EH (cell line): ENCODE measurements around the gene LILRB3.
"Not testable (repeated sequence)": the region's sequence is repeated elsewhere in the genome, so short reads cannot be mapped to it uniquely, and the experiment has no call there.

ENCODE experiments used
- DNase-seq: peaks from one replicate; pipeline ENCODE4 v3.0.0-alpha.2; 2015; ENCODE audit warnings: low read depth

The LILRB3 gene

DNA sequence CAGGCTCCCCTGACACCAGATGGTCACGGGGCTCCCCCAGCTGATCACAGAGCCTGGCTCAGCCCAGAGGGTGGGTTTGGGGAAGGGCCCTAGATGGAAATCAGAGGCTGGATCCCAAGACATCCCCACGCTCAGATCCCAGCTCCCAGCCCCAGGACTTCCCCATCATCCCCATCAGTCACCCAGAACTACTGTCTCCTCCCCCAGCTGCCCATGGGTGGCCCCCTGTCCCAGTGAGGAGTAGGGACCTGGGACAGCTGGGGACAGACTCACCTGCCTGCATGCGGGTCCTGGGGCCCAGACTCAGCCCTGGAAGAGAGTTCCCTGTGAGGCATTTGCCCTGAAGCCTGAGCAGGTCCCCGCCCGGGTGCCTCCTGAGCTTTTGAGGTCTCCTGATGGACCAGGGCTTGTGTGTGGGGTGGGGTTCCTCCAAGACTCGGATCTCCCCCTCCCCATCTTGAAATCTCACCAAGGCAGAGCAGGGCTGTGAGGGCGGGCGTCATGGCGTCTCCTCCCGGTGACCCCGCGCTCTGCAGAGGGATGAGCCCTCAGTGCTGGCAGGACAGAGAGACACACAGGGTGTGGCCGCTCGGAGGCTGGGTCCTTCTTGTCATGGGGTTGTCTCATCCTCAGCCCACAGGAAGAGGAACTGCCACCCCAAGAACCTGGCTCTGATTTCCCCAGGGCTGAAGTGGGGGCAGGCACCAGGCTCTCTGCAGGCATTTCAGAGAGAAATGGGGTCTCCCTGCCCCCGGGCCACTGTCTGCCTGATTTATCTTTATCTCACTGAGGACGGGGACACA, at the start of gene LILRB3:
Gene LILRB3, minus strand, starts transcription at position 534 of the 803 bp plus-strand sequence. Its CDS starts 31 bp downstream, at position 503.
- not testable (repeated sequence) for DNase-seq

DNA sequence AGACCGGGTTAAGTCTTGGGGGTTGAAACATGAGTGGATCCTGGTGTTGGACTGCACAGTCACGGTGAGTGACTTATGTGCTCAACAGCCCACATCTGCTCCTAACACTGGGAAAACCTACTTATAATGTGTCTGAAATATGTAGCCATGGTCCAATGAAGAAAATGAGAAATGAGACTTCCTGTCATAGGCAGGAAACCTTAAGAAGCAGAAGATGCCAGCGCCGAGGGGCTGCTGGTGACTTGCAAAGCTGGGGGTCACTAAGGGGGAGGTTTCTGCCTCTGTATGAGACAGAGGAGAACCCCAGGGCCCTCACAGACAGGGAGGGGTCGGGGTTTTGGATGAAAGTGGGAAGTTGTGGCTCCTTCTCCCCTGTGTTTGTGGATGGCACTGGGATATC, 49.4 kb upstream of the LILRB3 start:
- DNase-seq = not testable (repeated sequence)

DNA sequence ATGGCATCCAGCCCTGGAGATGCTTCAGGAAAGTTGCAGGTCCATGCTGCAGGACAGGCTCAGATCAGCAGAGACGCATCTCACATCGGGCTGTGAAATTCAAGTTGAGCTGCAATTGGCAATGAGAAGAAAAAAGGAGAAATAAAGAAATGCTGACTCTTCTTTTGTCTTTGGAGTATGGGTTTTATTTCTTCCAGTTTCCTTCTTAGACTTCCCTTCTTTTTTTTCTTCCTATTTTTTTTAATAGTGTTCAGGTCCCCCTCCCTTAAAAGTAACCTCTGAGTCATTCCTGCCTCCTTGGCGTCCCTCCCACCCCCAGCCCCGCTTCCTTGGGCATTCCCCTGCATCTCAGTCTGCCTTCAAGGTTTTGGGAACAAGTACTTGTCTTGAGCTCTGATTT, 48.8 kb upstream of the LILRB3 start:
- DNase-seq = not testable (repeated sequence)

DNA sequence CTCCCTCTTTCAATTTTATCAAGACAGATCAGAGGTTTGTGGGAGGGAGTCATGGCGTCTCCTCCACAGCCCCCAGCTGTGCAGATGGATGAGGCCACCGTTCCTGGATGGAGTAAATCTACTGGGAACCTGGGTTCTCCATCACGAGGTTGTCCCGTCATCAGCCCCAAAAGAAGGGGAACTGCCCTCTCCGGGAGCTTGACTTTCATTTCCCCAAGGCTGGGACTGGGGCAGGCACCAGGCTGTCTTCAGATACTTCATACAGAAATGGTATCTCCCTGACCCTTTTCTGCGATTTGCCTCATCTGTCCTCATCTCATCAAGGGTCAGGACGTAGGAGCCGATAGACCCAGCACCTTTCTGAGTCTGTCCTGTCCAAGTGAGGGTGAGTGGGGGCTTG, 48.3 kb upstream of the LILRB3 start:
- no peak for DNase-seq

DNA sequence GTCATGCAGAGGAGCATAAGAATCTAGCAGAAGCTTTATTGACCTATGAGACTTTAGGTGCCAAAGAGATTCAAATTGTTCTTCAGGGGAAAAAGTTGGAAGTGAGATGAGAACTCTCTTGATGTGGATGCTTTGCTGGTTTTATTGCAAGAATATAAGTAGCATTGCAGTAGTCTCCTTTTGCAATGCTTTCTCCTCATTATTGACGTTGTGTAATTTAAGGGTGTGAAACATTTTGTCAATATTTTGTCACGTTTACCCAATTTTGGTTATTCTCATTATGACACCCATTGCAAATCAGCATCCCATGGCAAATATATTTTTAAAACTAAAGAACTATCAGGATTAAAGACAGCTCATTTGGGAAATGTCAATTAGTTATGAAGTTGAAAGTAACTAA, 46.1 kb upstream of the LILRB3 start:
- no peak for DNase-seq

DNA sequence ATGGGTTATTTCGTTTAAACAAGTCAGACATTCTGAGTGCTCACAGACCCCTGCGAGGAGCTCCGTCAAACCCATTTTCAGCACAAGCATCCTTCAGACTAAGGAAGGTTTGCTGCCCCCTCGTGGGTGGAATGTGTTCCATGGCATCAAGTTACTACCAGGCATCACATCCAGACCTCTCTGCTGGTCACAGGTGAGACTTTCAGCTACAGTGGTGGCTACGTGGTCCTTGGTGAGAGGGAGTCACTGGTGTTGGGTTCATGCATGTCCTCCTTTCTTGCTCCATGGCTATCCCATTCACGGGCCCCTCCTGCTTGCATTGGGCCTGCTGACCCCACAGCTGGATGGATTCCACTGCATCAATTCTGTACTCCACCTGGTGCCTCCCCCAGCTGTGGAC, 43.3 kb upstream of the LILRB3 start:
- DNase-seq = peak; percentile 67

DNA sequence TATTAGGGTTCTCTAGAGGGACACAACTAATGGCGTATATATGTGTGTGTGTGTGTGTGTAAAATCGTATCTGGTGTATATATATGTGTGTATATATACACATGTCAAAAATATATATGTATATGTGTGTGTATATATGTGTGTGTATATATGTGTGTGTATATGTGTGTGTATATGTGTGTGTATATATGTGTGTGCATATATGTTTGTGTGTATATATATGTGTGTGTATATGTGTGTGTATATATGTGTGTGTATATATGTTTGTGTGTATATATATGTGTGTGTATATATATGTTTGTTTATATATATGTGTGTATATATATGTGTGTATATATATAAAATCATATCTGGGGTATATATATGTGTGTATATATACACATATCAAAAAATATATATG, 39.7 kb upstream of the LILRB3 start:
- DNase-seq = no peak

DNA sequence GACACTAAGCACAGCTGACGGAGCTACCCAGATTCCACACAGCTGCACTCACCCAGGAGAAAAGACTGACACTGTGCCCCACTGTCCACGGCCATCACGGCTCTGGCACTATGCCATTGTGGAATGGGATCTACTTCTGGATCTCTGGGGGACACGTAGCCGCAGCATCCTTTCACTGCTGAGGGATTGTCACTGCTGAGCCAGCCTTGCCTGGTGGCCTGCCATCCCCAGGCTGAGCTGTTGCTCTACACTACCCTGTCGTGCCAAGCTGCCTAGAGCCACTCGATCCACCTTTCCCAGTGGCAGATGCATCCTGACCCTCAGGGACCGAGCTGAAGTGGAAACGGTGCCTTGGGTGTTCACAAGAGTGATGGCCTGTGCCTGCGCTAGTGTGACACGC, 39.3 kb upstream of the LILRB3 start:
- DNase-seq = no peak

DNA sequence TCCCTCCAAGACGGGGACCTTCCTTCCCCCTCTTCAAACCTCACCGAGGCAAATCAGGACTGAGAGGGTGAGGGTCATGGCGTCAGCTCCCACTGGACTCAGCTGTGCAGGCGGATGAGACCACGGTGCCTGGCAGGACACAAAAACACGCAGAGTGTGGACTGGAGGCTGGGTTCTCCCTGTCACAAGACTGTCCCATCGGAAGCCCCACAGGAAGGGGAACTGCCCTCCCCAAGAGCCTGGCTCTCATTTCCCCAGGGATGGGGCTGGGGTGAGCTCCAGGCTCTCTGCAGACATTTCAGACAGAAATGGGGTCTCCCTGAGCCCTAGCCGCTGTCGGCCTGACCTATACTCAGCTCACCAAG, 34.3 kb upstream of the LILRB3 start, which contains the start of gene LILRB5:
Gene LILRB5, minus strand, starts transcription at position 158 of the 365 bp plus-strand sequence. Its CDS starts 80 bp downstream, at position 78.
- no peak for DNase-seq

DNA sequence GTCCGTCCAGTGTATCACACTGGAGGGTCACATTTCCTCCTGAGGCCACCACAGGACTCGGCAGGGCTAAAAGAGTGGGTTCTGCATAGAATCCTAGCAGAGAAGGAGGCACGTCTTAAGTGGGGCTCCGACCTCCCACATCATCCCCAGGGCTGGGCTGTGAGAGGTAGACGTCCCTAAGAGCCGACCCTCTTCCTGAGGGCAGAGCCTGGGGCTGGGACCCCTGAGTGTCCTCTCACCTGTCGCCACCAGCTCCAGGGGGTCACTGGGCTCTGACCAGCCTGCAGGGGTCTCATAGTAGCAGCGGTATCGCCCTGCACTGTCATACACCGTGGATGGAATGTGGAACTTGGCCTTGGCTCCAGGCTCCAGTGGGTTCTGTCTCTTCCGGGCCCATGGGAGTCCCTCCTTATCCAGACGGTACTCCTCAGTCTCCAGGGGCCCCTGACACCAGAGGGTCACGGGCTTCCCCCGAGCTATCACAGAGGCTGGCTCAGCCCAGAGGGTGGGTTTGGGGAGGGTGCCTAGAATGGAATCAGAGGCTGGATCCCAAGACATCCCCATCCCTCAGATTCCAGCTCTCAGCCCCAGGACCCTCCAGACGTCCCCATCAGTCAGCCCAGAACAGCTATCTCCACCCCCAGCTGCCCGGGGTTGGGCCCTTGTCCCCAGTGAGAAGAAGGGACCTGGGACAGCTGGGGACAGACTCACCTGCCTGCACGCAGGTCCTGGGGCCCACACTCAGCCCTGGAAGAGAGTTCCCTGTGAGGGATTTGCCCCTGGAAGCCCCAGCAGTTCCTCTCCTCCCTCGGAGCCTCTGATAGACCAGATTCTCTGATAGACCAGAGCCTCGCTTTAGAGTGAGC, 33.7 kb upstream of the LILRB3 start:
- DNase-seq = no peak

DNA sequence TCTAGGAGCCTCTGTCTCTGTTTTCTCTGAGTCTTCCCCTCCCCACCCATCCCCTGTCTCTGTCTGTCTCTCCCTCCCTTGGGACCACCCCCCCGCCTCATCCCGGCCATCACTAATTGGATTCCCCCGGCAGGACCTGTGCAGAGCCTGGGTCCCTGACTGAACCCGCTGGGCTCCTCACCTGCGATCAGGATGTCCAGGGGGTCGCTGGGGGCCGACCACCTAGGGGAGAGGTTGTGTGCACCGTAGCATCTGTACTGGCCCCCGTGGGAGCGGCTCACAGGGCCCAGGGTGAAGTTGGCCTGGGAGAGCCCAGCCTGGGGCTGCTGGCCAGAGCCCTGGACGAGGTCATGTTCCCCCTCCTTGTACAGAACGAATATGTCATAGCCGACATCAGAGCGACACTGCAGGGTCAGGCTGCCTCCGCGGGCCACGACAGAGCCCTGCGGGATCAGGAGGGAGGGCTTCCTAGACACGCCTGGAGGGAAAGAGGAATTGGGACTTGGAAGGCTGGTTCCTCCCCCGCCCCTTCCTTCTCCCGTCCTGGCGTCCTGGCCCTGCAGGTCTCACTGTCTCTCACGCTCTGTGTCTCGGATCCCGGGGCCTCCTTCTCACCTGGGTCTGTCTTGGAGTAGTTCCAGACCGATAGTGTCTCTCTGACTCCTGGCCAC, 32.4 kb upstream of the LILRB3 start:
- no peak for DNase-seq

DNA sequence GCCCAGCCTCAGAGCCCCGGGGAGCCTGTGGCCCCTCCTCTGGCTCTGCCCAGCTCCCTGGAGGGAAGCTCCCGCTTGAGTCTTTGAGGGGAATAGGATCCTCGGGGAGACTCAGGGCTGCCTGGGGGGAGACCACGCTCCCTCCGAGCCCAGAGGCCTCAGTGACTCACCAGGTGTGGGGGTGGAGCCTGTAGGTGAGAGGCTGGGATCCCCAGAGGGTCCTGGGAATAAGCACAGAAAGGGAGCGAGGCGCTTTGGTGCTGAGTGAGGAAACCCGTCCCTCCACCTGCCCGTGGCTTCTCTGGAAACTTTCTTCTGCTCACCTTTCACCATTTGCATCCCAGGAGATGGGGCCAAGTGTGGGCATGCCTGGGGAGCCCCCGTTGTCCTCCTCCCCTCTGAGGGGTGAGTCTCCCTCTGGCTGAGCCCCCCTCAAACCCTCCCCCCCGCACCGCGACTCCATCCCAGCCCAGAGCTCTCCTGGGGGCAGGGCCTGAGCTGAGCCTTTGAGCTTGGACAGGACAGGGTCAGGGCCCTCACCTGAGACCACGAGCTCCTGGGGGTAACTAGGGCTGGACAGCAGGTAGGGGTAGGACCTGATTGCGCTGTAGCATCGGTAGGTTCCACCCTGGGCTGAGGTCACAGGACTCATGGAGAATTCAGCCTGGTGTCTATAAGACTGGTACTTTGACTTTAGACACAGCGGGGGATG, 31.5 kb upstream of the LILRB3 start:
- no peak for DNase-seq

DNA sequence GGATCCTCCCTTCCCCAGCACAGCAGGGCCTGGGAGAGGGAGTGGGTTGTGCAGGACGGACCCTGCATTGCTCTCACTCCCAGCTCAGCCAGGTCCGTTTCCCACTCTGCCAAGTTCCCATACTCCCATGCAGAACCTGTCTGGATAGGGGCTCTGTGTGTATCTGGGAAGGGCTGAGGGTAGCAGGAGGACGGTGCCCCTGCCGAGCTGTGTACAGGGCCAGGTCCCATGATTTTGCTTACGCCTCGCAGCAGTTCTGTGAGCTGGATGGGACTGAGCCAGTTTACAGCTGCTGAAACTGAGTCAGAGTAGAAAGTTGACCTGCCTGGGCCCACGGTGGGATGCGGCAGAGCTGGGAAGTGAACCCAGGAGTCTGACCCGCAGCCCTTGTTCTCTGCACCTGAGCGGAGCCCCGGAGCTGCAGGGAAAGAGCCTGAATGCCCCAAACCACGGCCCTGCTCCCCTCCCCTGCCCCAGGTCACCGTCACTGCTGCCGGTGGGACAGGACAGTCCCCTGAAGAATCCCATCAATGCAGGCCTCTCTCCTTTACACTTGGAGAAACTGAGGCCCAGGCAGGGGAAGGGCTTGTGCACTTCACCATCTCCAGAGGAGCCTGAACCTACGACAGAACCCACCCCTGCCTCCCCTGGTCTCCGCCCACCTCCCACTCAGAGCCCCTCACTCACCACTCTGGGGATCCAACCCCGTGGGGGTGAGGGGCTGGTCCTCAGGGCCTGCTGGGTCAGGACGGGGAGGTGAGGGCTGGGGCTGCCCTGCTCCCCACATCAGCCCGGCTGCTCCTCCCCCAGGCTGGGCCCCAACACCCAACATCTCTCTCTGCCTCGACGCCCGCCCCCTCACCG, 30.8 kb upstream of the LILRB3 start:
- DNase-seq = no peak

DNA sequence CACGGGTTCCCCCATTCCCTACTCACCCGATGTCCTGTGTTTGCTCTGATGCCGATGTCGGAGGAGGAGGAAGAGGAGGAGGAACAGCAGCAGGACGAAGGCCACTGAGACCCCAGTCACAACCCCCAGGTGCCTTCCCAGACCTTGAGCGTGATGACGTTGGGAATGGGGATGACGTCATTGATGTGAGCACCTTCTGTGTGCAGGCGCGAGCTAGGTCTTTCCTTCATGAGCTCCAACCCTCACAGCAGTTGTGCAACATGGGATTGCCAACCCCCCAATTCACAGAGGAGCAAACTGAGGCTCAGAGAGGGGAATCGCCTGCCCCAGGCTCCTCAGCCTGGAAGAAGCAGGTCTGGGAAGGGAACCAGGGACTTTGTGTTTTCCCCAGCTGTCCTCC, 30.0 kb upstream of the LILRB3 start:
- DNase-seq = no peak

DNA sequence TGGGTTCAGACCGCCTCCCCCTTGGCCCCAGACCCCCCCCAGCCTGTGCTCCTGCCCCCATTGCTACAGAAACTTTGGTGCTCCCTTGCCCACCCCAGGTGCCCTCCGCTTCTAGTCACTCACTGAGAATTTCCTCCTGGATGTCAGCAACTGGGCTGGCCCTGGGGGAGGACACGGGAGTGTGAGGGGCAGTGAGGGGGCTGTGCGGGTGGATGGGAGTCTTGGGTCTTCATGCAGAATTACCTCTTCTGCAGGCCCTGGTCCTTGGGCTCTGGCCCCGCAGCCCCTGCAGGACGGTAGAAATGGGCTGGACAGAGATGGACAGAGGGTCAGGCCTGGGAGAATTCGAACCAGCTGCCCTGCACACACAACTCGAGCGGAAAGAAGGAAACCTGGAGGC, 29.4 kb upstream of the LILRB3 start:
- no peak for DNase-seq

DNA sequence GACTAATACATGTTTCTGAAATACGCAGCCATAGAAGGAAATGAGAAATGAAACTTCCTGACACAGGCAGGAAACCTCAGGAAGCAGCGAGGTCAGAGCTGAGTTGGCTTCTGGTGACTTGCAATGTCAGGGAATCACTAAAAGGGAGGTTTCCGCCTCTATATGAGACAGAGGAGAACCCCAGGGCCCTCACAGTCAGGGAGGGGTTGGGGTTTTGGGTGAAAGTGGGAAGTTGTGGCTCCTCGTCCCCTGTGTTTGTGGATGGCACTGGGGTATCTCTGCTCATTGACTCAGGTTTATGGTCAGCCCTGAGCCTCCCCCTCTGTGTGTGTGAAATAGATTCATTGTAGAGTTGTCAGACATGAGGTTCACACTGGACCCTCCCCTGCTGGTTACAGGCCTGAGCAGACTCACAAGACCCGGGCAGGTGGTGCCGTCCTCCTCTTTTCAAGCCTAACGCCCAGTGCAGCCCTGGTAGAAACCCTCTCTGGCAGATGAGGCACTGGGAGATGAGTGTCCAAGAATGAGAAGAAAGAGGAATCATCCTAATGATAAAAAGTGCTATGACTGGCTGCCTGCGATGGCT, 25.3 kb upstream of the LILRB3 start:
- peak; percentile 40 for DNase-seq

DNA sequence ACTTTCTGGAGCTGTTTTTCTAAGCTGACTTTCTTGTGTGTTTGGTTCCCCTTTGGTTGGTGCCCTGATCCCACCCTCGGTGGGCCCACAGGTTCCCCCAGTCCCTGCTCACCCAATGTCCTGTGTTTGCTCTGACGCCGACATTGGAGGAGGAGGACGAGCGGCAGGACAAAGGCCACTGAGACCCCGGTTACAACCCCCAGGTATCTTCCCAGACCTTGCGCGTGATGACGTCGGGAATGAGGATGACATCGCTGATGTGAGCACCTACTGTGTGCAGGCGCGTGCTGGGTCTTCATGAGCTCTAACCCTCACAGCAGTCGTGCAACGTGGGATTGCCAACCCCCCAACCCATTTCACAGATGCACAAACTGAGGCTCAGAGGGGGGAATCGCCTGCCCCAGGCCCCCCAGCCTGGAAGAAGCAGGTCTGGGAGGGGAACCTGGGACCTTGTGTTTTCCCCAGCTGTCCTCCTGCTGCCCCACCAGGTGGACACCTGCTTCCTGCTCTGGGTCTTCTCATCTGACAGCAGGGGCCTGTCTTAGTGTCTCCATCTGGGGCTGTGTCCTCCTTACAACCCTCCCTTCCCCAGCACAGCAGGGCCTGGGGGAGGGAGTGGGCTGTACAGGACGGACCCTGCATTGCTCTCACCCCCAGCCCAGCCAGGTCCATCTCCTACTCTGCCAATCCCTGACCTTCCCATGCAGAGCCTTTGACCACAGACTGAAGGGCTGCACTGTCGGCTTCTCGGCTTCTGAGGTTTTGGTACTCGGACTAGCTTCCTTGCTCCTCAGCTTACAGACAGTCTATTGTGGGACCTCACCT, 24.5 kb upstream of the LILRB3 start:
- DNase-seq = no peak

DNA sequence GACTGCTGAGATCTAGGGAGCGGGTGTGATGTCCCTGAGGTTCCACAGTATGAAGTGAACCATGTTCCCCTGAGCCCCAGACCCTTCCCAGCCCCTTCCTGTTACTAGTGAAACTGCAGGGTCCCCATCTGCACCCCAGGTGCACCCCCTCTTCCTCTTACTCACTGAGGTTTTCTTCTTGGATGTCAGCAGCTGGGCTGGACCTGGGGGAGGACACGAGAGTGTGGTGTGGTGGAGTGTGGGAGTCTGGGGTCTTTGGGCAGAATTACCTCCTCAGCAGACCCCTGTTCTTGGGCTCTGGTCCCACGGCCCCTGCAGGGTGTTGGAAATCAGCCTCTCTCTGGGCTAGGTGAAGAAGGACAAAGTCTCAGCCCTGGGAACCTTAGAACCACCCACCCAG, 23.1 kb upstream of the LILRB3 start:
- DNase-seq = no peak

DNA sequence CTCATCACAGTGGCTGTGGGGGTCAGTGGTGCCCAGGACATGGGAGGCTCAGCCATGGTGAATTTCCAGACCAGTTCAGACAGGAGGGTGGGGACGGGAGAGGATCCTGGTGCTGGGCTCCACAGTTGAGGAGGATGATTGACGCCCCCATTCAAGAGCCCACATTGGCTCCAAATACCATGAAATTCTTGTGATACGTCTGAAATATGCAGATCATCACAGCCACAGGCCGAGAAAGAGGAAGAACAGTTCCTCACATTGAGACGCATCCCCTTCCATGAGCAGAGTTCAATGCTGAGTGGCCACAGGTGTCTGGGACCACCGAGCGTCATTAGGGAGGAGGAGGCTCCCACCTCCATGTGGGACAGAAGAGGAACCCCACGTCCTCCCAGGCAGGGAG, 21.0 kb upstream of the LILRB3 start:
- not testable (repeated sequence) for DNase-seq

DNA sequence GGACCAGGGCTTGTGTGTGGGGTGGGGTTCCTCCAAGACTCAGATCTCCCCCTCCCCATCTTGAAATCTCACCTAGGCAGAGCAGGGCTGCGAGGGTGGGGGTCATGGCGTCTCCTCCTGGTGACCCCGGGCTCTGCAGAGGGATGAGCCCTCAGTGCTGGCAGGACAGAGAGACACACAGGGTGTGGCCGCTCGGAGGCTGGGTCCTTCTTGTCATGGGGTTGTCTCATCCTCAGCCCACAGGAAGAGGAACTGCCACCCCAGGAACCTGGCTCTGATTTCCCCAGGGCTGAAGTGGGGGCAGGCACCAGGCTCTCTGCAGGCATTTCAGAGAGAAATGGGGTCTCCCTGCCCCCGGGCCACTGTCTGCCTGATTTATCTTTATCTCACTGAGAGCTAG, 19.8 kb upstream of the LILRB3 start, which contains the start of gene LILRA6:
Gene LILRA6, minus strand, starts transcription at position 145 of the 400 bp plus-strand sequence.
- DNase-seq = not testable (repeated sequence)
